Hippocampal formation (tissue), 2 donors: ENCODE data around the gene CCDC184.

Experiments used
- DNase-seq, 2 donors: peaks; one replicate each; lab custom pipeline; 2025; lab: John Stamatoyannopoulos, UW

CCDC184 gene

GRCh38 chr12:48179466-48179865, 4.0 kb upstream of the CCDC184 start:
- no peak for DNase-seq

- DNase-seq: no peak
Measured at GRCh38 chr12:48180424-48180823, 3.0 kb upstream of the CCDC184 start.

- no peak for DNase-seq
Measured at GRCh38 chr12:48180857-48181495, 2.5 kb upstream of the CCDC184 start.

GRCh38 chr12:48182631-48183030, 813 bp upstream of the CCDC184 start:
- DNase-seq: no peak

GRCh38 chr12:48183876-48184548, 568 bp downstream of the CCDC184 start:
- DNase-seq: no peak

- no peak for DNase-seq
Measured at GRCh38 chr12:48184549-48184922, 1.1 kb downstream of the CCDC184 start.

GRCh38 chr12:48185181-48185919, 1.9 kb downstream of the CCDC184 start:
- peak in 1 of 2 donors; percentile 32 for DNase-seq

- no peak for DNase-seq
Measured at GRCh38 chr12:48187916-48188695, 4.7 kb downstream of the CCDC184 start.

- DNase-seq: peak; percentile 45 to 76
Measured at GRCh38 chr12:48189331-48190125, 6.1 kb downstream of the CCDC184 start.

GRCh38 chr12:48191096-48191495, 7.7 kb downstream of the CCDC184 start:
- DNase-seq: no peak

- no peak for DNase-seq
Measured at GRCh38 chr12:48192861-48193260, 9.4 kb downstream of the CCDC184 start.

- no peak for DNase-seq
Measured at GRCh38 chr12:48193623-48194022, 10.2 kb downstream of the CCDC184 start.

- no peak for DNase-seq
Measured at GRCh38 chr12:48194799-48195201, 11.4 kb downstream of the CCDC184 start.

- peak in 1 of 2 donors; percentile 61 for DNase-seq
Measured at GRCh38 chr12:48197549-48197970, 14.1 kb downstream of the CCDC184 start.

GRCh38 chr12:48197971-48198671, 14.7 kb downstream of the CCDC184 start:
- peak; percentile 88 to 90 for DNase-seq

- no peak for DNase-seq
Measured at GRCh38 chr12:48198672-48198971, 15.2 kb downstream of the CCDC184 start.

- no peak for DNase-seq
Measured at GRCh38 chr12:48198985-48199384, 15.5 kb downstream of the CCDC184 start.

GRCh38 chr12:48199774-48200221, 16.4 kb downstream of the CCDC184 start:
- no peak for DNase-seq

GRCh38 chr12:48201091-48201490, 17.6 kb downstream of the CCDC184 start:
- DNase-seq: no peak

GRCh38 chr12:48201516-48201915, 18.1 kb downstream of the CCDC184 start:
- DNase-seq: no peak

GRCh38 chr12:48202766-48203165, 19.3 kb downstream of the CCDC184 start:
- DNase-seq: no peak
